HEK293T (cell line): ENCODE data around the gene TDRD12.

Experiments used
- CTCF ChIA-PET: fragments of 350-600 bp; formaldehyde crosslinking; extraction: SDS; loops from one replicate; lab custom pipeline; 2021; ENCODE audit warnings: antibody characterized with exemption, inconsistent platforms; lab: Yijun Ruan, JAX
- POLR2A ChIA-PET: fragments of 350-600 bp; formaldehyde crosslinking; extraction: SDS; loops from one replicate; lab custom pipeline; 2020; ENCODE audit warnings: antibody characterized with exemption, inconsistent platforms; lab: Yijun Ruan, JAX
- DNase-seq: peaks from one replicate; pipeline ENCODE4 v3.0.0; 2012; ENCODE audit warnings: mixed read lengths; ENCODE audit errors: extremely low spot score
- ARNT ChIP-seq: fragments of 450-650 bp; IDR thresholded peaks from 2 replicates; pipeline ENCODE4 v1.6.1; 2017; ENCODE audit warnings: mild to moderate bottlenecking
- BHLHE40 ChIP-seq: fragments of 450-650 bp; IDR thresholded peaks from 2 replicates; pipeline ENCODE4 v1.6.1; 2016; ENCODE audit warnings: mild to moderate bottlenecking, moderate library complexity, borderline replicate concordance
- CTBP1 ChIP-seq: fragments of 450-650 bp; IDR thresholded peaks from 2 replicates; pipeline ENCODE4 v1.6.1; 2016; ENCODE audit warnings: borderline replicate concordance
- ELF4 ChIP-seq: fragments of 450-650 bp; IDR thresholded peaks from 2 replicates; pipeline ENCODE4 v1.6.1; 2017; ENCODE audit warnings: antibody characterized with exemption
- FOXA1 ChIP-seq: fragments of 450-650 bp; IDR thresholded peaks from 2 replicates; pipeline ENCODE4 v1.6.1; 2016; ENCODE audit warnings: mild to moderate bottlenecking
- FOXK2 ChIP-seq: fragments of 450-650 bp; IDR thresholded peaks from 2 replicates; pipeline ENCODE4 v1.6.1; 2016; ENCODE audit warnings: mild to moderate bottlenecking
- FOXM1 ChIP-seq: fragments of 450-650 bp; IDR thresholded peaks from 2 replicates; pipeline ENCODE4 v1.6.1; 2017; ENCODE audit warnings: mild to moderate bottlenecking, borderline replicate concordance
- HDGF ChIP-seq: fragments of 450-650 bp; IDR thresholded peaks from 2 replicates; pipeline ENCODE4 v1.6.1; 2017; ENCODE audit warnings: antibody characterized with exemption, borderline replicate concordance
- L3MBTL2 ChIP-seq: fragments of 450-650 bp; conservative IDR thresholded peaks from 2 replicates; pipeline ENCODE4 v1.6.1; 2016; ENCODE audit warnings: mild to moderate bottlenecking
- LEF1 ChIP-seq: fragments of 450-650 bp; IDR thresholded peaks from 2 replicates; pipeline ENCODE4 v1.6.1; 2017; ENCODE audit warnings: mild to moderate bottlenecking, borderline replicate concordance
- NFRKB ChIP-seq: fragments of 450-650 bp; IDR thresholded peaks from 2 replicates; pipeline ENCODE4 v1.6.1; 2016; ENCODE audit warnings: mild to moderate bottlenecking, moderate library complexity
- SP1 ChIP-seq: fragments of 450-650 bp; IDR thresholded peaks from 2 replicates; pipeline ENCODE4 v1.6.1; 2017
- SUZ12 ChIP-seq: fragments of 450-650 bp; IDR thresholded peaks from 2 replicates; pipeline ENCODE4 v1.6.1; 2016; ENCODE audit warnings: mild to moderate bottlenecking
- TARDBP ChIP-seq: fragments of 450-650 bp; IDR thresholded peaks from 2 replicates; pipeline ENCODE4 v1.6.1; 2016
- ZNF384 ChIP-seq: fragments of 450-650 bp; IDR thresholded peaks from 2 replicates; pipeline ENCODE4 v1.6.1; 2016
- TF ChIP-seq, protein P1 (sequence below): fragments of 450-650 bp; IDR thresholded peaks from 2 replicates; pipeline ENCODE4 v1.6.1; 2016

TDRD12 gene

DNA sequence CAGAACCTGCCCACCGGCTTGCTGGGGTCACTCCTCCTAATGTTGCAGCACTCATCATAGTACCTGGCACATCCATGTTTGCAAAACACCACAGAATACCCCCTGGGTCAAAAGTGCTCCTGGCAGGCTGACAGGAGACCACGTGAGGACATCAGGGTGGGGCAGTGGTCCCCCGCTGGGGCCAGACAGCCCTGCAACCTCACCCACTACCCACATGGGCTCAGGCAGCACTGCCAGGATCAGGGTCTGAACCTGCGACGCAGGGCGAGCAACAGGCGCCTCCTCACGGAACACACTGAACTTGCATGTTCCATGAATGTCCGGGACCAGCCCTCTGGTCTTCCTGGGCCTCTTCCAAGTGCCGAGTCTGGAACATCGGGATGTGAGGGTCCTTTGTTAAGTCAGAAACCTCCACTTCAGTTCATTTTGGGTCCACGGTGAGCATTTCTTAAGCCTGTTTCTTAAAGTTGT is 151.4 kb downstream of the TDRD12 start:
- DNase-seq, result no peak
- ChIA-PET POLR2A (no interaction called here), CTCF (interaction anchor here (0.6 kb wide), 1 partner anchor 719 kb away, joined by 5 read pairs; no protein-coding TSS in a partner anchor)
- TF ChIP-seq FOXA1 (no peak), NFRKB (no peak), SUZ12 (no peak), BHLHE40 (no peak), FOXM1 (no peak), LEF1 (no peak), FOXK2 (no peak), ZNF384 (no peak)
- TF ChIP-seq, protein P1, sequence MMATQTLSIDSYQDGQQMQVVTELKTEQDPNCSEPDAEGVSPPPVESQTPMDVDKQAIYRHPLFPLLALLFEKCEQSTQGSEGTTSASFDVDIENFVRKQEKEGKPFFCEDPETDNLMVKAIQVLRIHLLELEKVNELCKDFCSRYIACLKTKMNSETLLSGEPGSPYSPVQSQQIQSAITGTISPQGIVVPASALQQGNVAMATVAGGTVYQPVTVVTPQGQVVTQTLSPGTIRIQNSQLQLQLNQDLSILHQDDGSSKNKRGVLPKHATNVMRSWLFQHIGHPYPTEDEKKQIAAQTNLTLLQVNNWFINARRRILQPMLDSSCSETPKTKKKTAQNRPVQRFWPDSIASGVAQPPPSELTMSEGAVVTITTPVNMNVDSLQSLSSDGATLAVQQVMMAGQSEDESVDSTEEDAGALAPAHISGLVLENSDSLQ, result no peak

GRCh38 chr19:32872391-32872790 is 152.8 kb downstream of the TDRD12 start:
- no peak for DNase-seq
- POLR2A ChIA-PET, result no interaction called here
- no peak for TF ChIP-seq CTBP1
- CTCF ChIA-PET, result no interaction called here

DNA sequence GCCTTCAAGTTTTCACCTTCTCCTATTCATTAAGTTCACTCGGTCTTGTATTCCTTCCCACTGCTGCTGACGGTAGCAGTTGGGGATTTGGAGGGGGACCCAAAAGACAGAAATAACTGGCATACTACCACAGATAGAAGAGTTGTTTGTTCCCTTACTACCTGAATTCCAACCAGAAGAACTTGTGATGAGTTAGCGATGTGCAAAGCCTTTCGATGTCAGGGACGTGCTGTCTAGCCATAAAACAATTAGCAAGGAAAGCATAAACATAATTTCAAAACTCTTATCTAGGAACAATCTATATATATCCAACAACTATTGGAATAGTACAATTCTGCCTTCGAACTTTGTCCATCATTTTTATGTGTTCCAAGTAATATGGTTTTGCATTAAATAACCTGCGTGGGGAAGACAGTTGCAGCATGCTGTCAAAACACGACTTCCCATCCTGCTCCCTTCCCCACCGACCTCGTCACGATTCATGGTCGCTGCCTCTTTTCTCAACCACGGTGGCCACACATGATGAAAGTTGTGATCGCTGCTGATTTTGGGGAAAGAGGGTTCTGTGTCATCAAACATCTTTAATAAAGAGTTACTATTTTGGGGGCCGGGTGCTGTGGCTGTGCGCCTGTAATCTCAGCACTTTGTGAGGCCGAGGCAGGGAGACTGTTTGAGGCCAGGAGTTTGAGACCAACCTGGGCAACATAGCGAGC is 153.8 kb downstream of the TDRD12 start:
- DNase-seq, result no peak
- ChIA-PET CTCF (no interaction called here), POLR2A (no interaction called here)
- TF ChIP-seq ZNF384 (no peak), L3MBTL2 (no peak), FOXA1 (no peak), SP1 (no peak), HDGF (no peak), ELF4 (no peak), TARDBP (no peak), BHLHE40 (no peak), FOXM1 (no peak), SUZ12 (no peak), CTBP1 (no peak), NFRKB (no peak), LEF1 (no peak), FOXK2 (no peak)
- TF ChIP-seq, protein P1, result no peak

DNA sequence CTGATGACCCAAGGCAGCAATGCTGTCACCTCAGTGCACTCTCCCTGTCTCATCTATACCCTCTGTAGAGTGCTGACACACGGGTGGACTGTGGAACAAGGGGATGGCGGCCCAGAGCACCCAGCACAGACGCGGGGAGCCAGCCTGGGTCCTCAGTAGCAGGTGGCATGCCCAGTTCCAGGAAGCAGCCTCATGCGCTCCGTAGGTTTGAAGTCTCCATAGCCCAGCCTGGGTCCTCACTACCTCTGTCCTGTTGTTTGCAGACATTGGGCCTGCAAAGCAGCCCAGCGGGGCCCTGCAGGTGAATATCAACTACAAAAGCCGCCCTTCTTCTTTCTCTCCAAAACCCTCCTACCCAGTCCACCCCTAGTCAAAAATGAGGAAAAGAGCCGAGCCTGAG is 155.0 kb downstream of the TDRD12 start:
- ChIA-PET CTCF (no interaction called here), POLR2A (no interaction called here)
- no peak for DNase-seq
- TF ChIP-seq BHLHE40 (no peak), L3MBTL2 (no peak), TARDBP (no peak), CTBP1 (no peak), ARNT (no peak), FOXA1 (no peak), SUZ12 (no peak), ZNF384 (no peak), ELF4 (no peak), SP1 (no peak), HDGF (no peak), FOXK2 (no peak)
- TF ChIP-seq, protein P1, result no peak

GRCh38 chr19:32875428-32875827 is 155.9 kb downstream of the TDRD12 start:
- POLR2A ChIA-PET, result no interaction called here

More at GRCh38 chr19:32875428-32875827, 155.9 kb downstream of the TDRD12 start:
- DNase-seq, result no peak
- CTCF ChIA-PET, result no interaction called here
- TF ChIP-seq L3MBTL2 (no peak), TARDBP (no peak), ZNF384 (no peak), BHLHE40 (no peak), ELF4 (no peak), FOXK2 (no peak), SUZ12 (no peak), NFRKB (no peak), CTBP1 (no peak), SP1 (no peak), HDGF (no peak), FOXA1 (no peak), FOXM1 (no peak), LEF1 (no peak), ARNT (no peak)
- TF ChIP-seq, protein P1, result no peak
